ENCODE measurements around the gene ATMIN. TPM values are rescaled to one million over a fixed set of nuclear protein-coding genes. Genes with fewer than 3 reads are reported as not detected.

Gene ATMIN
- total and polyA plus RNA-seq, 10 of the 15 experiments (the other 5 are each of a cell fraction or from before 2014, with no cell fraction given): 5.2 to 28.9 (median 18.3) TPM

DNA sequence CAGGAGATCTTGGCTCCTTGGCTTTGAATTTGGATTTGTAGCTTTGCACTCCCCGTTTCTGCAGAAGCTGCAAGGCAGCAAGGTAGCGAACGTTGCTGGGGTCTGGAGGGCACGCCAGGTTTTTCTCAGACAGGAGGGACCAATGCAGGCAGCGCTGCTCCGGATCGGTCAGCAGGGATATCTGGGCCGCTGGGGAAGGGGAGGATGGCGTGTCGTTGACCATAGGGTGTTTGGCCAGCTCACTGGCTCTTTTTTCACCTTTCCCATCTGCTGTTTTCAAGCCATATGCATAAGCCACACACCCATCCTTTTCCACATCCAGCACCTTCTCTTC is 25.6 kb downstream of the ATMIN start (continued):
- TF ChIP-seq, protein P1, sequence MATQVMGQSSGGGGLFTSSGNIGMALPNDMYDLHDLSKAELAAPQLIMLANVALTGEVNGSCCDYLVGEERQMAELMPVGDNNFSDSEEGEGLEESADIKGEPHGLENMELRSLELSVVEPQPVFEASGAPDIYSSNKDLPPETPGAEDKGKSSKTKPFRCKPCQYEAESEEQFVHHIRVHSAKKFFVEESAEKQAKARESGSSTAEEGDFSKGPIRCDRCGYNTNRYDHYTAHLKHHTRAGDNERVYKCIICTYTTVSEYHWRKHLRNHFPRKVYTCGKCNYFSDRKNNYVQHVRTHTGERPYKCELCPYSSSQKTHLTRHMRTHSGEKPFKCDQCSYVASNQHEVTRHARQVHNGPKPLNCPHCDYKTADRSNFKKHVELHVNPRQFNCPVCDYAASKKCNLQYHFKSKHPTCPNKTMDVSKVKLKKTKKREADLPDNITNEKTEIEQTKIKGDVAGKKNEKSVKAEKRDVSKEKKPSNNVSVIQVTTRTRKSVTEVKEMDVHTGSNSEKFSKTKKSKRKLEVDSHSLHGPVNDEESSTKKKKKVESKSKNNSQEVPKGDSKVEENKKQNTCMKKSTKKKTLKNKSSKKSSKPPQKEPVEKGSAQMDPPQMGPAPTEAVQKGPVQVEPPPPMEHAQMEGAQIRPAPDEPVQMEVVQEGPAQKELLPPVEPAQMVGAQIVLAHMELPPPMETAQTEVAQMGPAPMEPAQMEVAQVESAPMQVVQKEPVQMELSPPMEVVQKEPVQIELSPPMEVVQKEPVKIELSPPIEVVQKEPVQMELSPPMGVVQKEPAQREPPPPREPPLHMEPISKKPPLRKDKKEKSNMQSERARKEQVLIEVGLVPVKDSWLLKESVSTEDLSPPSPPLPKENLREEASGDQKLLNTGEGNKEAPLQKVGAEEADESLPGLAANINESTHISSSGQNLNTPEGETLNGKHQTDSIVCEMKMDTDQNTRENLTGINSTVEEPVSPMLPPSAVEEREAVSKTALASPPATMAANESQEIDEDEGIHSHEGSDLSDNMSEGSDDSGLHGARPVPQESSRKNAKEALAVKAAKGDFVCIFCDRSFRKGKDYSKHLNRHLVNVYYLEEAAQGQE (IDR thresholded peaks at IDR 0.05; ENCODE audit: low read depth, low read length): no peak
- TF ChIP-seq SUPT20H (IDR thresholded peaks at IDR 0.05; ENCODE audit: borderline replicate concordance, control insufficient read depth, low read depth, low read length): no peak
- TF ChIP-seq, protein P2, sequence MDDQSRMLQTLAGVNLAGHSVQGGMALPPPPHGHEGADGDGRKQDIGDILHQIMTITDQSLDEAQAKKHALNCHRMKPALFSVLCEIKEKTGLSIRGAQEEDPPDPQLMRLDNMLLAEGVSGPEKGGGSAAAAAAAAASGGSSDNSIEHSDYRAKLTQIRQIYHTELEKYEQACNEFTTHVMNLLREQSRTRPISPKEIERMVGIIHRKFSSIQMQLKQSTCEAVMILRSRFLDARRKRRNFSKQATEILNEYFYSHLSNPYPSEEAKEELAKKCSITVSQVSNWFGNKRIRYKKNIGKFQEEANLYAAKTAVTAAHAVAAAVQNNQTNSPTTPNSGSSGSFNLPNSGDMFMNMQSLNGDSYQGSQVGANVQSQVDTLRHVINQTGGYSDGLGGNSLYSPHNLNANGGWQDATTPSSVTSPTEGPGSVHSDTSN (IDR thresholded peaks at IDR 0.05; ENCODE audit: insufficient replicate concordance, low read depth, low read length): no peak
- no peak for TF ChIP-seq HCFC1 (IDR thresholded peaks at IDR 0.05; ENCODE audit: low read length)
- TF ChIP-seq, protein P3, sequence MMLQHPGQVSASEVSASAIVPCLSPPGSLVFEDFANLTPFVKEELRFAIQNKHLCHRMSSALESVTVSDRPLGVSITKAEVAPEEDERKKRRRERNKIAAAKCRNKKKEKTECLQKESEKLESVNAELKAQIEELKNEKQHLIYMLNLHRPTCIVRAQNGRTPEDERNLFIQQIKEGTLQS (IDR thresholded peaks at IDR 0.05; ENCODE audit: borderline replicate concordance, extremely low read depth, low read depth, low read length): no peak
- TF ChIP-seq, protein P4, sequence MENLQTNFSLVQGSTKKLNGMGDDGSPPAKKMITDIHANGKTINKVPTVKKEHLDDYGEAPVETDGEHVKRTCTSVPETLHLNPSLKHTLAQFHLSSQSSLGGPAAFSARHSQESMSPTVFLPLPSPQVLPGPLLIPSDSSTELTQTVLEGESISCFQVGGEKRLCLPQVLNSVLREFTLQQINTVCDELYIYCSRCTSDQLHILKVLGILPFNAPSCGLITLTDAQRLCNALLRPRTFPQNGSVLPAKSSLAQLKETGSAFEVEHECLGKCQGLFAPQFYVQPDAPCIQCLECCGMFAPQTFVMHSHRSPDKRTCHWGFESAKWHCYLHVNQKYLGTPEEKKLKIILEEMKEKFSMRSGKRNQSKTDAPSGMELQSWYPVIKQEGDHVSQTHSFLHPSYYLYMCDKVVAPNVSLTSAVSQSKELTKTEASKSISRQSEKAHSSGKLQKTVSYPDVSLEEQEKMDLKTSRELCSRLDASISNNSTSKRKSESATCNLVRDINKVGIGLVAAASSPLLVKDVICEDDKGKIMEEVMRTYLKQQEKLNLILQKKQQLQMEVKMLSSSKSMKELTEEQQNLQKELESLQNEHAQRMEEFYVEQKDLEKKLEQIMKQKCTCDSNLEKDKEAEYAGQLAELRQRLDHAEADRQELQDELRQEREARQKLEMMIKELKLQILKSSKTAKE (IDR thresholded peaks at IDR 0.05; ENCODE audit: low read depth, poor library complexity, severe bottlenecking): no peak
